ENCODE measurements around the gene CEP162. TPM values are rescaled to one million over a fixed set of nuclear protein-coding genes. Genes with fewer than 3 reads are reported as not detected.
"Not testable (repeated sequence)": the region's sequence is repeated elsewhere in the genome, so short reads cannot be mapped to it uniquely, and the experiment has no call there.

The CEP162 gene
- total RNA-seq, 1 experiment from 2014 or later: 2.4 TPM

DNA sequence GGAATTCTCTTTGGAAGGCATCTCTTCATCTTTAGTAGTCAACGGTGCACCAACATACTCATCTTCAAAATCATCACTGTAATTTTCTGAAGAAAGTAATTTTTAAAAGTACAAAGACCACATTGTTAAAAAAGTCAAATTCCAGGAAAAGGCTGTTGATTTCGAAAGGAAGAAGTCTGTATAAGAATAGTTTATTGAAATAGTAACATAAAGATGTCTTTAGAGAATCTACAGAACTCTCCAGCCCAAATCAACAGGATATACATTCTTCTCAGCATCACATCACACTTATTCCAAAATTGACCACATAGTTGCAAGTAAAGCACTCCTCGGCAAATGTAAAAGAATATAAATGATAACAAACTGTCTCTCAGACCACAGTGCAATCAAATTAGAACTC lies 23.4 kb downstream of the CEP162 start:
- TF ChIP-seq CTCF (IDR thresholded peaks at IDR 0.05; ENCODE audit: unreplicated experiment): no peak
- intact Hi-C loops (cut with micrococcal nuclease): no loop called here
- BruUV-seq (replicated peaks): no TSS peak
- Mint-ChIP-seq H3K9me3 (ENCODE audit: unreplicated experiment) (no peaks in the 10 kb centered on the region), H3K4me3 (ENCODE audit: unreplicated experiment) (no peak overlapping the region), H3K27me3 (ENCODE audit: insufficient read depth, unreplicated experiment) (no peaks in the 10 kb centered on the region), H3K27ac (ENCODE audit: low read depth, unreplicated experiment) (no peak overlapping the region), H3K36me3 (ENCODE audit: insufficient read depth, unreplicated experiment) (peaks cover 10% of the 10 kb centered on the region), H3K4me1 (ENCODE audit: insufficient read depth, unreplicated experiment) (no peaks in the 10 kb centered on the region)
- POLR2A ChIA-PET: no interaction called here
- CTCF ChIA-PET: interaction anchor here (1.6 kb wide), 1 partner anchor 17 kb away, joined by 7 read pairs; no protein-coding TSS in a partner anchor
- no peak for DNase-seq (ENCODE audit: unreplicated experiment)

GRCh38 chr6:84199987-84200386 lies 27.5 kb downstream of the CEP162 start:
- ChIA-PET POLR2A (interaction anchor here (1.6 kb wide), 1 partner anchor 28 kb away, joined by 3 read pairs; the partner anchor contains the start of gene CEP162), CTCF (interaction anchor here (0.7 kb wide), 1 partner anchor 518 kb away, joined by 3 read pairs; no protein-coding TSS in a partner anchor)
- peaks cover 16% of the 10 kb centered on the region for H3K36me3 Mint-ChIP-seq (ENCODE audit: insufficient read depth, unreplicated experiment)
- H3K4me1 Mint-ChIP-seq (ENCODE audit: insufficient read depth, unreplicated experiment); H3K9me3 Mint-ChIP-seq (ENCODE audit: unreplicated experiment); BruUV-seq (replicated peaks); intact Hi-C loops (cut with micrococcal nuclease); H3K4me3 Mint-ChIP-seq (ENCODE audit: unreplicated experiment); H3K27me3 Mint-ChIP-seq (ENCODE audit: insufficient read depth, unreplicated experiment); H3K27ac Mint-ChIP-seq (ENCODE audit: low read depth, unreplicated experiment); DNase-seq (ENCODE audit: unreplicated experiment): not testable (repeated sequence)

DNA sequence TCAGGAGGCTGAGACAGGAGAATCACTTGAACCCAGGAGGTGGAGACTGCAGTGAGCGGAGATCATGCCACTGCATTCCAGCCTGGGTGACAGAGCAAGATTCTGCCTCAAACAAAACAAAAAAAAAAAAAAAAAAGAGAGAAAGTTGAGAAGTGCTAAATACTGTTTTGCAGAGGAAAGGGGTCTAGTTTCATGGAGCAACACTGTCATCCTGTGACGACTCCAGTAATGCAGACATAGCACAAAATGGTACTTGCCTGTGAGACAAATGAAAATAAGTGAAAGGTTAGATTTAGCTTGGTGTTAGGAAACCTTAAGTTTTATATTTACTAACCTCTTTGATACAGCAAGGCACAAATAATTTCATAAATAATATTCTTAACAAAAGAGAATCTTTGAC lies 29.7 kb downstream of the CEP162 start:
- ChIA-PET POLR2A (interaction anchor here (1.0 kb wide), 1 partner anchor 10 kb away, joined by 3 read pairs; no protein-coding TSS in a partner anchor), CTCF (interaction anchor here (0.6 to 1.1 kb wide), 4 partner anchors 157 to 927 kb away, joined by 3 to 4 read pairs (median 3); no protein-coding TSS in a partner anchor)
- H3K27ac Mint-ChIP-seq (ENCODE audit: low read depth, unreplicated experiment): no peak overlapping the region
- intact Hi-C loops (cut with micrococcal nuclease): no loop called here
- H3K9me3 Mint-ChIP-seq (ENCODE audit: unreplicated experiment): no peaks in the 10 kb centered on the region
- H3K36me3 Mint-ChIP-seq (ENCODE audit: insufficient read depth, unreplicated experiment): peaks cover 16% of the 10 kb centered on the region
- no peaks in the 10 kb centered on the region for H3K27me3 Mint-ChIP-seq (ENCODE audit: insufficient read depth, unreplicated experiment)
- no peak for DNase-seq (ENCODE audit: unreplicated experiment)
- no peak for TF ChIP-seq CTCF (IDR thresholded peaks at IDR 0.05; ENCODE audit: unreplicated experiment)
- no TSS peak for BruUV-seq (replicated peaks)
- H3K4me3 Mint-ChIP-seq (ENCODE audit: unreplicated experiment): no peak overlapping the region
- peaks cover 8% of the 10 kb centered on the region for H3K4me1 Mint-ChIP-seq (ENCODE audit: insufficient read depth, unreplicated experiment)

DNA sequence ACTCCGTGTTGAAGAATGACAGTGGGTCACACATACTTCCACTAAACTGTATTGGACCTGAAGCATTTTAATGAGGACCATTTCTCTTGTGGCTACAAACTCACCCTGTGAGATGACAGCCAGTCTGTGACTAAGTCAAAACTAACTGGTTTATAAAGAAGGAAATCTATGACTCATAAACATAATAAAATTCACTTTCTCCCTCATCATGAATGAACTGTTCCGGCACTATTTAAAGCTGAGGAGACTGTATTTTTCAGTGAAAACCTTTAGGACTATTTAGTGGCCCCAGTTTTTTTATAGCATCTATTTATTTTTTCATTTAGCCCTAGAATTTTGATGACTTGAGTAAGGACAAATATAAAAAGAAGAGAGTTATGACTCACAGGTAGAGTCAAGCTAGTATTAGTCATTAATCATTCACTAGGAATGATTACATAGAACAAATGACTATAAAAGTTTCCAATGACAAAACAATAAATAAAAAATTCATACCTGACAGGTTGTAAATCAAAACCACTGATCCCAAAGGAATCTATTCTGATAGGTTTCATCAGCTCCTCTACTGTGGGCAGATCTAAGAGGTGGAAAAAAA lies 34.2 kb downstream of the CEP162 start:
- TF ChIP-seq CTCF (IDR thresholded peaks at IDR 0.05; ENCODE audit: unreplicated experiment): no peak
- CTCF ChIA-PET: interaction anchor here (0.6 to 1.4 kb wide), 4 partner anchors 34 to 1241 kb away, joined by 3 to 4 read pairs (median 4); partner anchors contain the start of gene CEP162
- H3K27me3 Mint-ChIP-seq (ENCODE audit: insufficient read depth, unreplicated experiment): no peaks in the 10 kb centered on the region
- H3K36me3 Mint-ChIP-seq (ENCODE audit: insufficient read depth, unreplicated experiment): peaks cover 10% of the 10 kb centered on the region
- intact Hi-C loops (cut with micrococcal nuclease): no loop called here
- H3K9me3 Mint-ChIP-seq (ENCODE audit: unreplicated experiment): no peaks in the 10 kb centered on the region
- peaks cover 8% of the 10 kb centered on the region for H3K4me1 Mint-ChIP-seq (ENCODE audit: insufficient read depth, unreplicated experiment)
- H3K4me3 Mint-ChIP-seq (ENCODE audit: unreplicated experiment): no peak overlapping the region
- BruUV-seq (replicated peaks): no TSS peak
- no peak overlapping the region for H3K27ac Mint-ChIP-seq (ENCODE audit: low read depth, unreplicated experiment)
- peak; percentile 38 for DNase-seq (ENCODE audit: unreplicated experiment)
- POLR2A ChIA-PET: no interaction called here

All from MCF 10A (cell line).